Measurements from ENCODE around the gene FGFRL1.

The FGFRL1 gene

GRCh38 chr4:1009542-1010394 is 1.7 kb upstream of the FGFRL1 start:
- DNase-seq: peak; percentile 28 to 66

- peak; percentile 18 to 62 for DNase-seq
Observed at GRCh38 chr4:1010395-1011021, 918 bp upstream of the FGFRL1 start.

DNA sequence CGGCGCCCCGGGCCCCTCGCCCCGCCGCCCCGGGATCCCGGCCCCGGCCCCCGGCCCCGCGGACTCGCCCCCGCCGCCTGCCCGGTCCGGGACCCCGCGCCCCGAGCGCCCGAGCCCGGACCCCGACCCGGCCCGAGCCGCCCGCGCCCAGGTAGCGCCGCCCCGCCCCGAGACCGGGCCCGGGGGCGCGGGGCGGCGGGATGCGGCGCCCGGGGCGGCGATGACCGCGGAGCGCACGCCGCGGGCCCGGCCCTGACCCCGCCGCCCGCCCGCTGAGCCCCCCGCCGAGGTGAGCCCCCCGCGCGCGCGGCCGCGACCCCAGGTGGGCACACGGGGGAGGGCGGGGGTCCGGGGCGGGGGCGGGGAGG is 224 bp downstream of the FGFRL1 start:
- DNase-seq: no peak

- DNase-seq: no peak
Observed at GRCh38 chr4:1012034-1012739, 761 bp downstream of the FGFRL1 start.

DNA sequence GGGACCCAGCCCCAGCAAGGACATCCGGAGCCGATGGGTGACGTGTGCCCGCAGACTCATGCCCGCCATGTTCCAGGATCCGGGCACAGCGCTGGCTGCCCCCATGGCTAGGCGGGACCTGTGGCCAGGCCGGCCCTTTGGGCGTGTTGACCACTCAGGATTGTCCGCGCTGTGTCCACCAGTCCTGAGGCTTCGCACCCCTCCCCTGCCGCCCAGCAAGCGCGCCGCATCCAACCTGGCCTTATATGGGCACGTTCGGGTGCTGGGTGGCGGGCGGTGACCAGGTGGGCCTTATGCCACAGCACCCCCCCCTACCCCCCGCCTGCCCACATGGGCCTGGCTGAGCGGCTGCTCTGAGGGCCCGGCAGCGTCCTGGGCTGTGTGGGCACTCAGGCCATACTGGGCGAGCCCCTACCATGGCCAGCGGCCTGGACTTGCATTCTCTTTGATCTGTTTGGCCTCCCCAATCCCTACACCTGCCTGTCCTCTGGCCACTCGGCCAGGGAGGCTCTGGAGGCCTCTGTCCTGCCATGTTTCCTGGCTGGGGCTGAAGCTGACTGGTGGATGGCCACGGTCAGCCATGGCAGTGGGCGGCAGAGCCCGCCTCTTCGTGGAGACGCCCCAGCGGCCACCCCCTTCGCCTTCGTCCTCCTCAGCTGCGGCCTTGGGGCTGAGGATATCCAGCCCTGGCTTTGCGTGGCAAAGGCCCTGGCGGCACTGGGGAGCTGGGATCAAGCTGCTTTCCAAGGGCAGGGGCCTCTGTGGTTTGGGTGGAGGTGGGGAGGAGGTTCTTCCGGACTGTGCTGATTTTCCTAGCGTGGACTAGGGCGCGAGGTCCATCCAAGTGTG is 2.0 kb downstream of the FGFRL1 start:
- DNase-seq: no peak

DNA sequence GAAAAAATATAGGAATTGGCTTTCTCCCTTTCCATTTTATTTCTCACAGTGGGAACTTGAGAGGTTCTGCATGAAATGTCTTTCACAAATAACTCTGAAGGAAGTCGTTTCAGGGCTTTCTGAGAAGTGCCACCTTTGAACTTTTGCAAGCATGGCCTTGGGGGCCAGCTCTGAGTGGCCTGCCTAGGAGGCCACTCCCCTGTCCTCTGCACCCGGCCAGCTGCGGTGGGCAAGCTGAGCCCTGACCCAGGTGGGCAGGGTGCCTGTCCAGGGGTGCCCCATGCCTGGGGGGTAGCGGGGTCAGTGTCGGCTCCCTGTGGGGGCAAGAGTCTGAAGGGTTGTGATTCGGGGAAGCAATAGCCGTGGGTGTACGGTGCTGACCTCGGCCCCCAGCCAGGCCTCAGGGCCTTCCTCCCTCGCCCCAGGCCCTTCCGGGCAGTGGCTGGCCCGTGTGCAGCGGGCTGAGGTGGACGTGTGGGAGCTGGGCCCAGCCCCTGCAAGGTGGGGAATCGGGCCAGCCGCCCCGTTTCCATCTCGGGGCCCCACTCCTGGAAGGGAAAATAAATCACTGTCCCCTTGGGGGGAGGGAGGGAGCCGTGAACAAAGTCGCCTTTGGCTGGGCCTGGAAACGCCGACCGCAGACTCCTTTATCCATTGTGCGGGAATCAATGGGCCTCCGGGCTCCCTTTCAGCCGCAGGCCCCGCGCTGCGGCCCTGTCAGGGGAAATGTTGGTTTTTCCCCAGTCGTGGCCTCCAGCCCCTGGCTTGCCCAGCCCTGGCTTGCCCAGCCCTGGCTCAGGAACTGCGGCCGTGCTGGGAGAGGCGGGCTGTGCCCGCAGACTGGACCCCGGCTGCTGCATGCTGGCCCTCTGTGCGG is 3.1 kb downstream of the FGFRL1 start:
- no peak for DNase-seq

DNA sequence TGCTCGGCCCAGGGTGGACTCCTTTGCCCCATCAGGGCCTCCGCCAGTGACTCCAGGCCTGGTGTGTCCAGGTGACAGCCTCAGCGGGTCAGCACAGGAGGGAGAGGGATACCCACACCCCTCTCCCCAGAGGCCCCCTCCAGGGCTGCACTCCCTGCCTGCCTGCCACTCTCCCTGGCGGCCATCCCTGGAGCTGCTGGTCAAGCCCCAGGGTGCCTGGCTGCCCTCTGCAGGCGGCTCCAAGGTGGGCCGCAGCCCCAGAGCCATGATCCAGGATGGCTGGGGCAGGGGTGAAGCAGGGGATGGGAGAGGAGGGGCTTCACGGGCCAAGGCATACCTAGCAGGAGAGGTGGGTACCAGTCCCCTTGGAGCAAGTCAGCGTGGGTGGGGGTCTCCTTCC is 3.8 kb downstream of the FGFRL1 start:
- DNase-seq: no peak

GRCh38 chr4:1015746-1016145 is 4.3 kb downstream of the FGFRL1 start:
- no peak for DNase-seq

DNA sequence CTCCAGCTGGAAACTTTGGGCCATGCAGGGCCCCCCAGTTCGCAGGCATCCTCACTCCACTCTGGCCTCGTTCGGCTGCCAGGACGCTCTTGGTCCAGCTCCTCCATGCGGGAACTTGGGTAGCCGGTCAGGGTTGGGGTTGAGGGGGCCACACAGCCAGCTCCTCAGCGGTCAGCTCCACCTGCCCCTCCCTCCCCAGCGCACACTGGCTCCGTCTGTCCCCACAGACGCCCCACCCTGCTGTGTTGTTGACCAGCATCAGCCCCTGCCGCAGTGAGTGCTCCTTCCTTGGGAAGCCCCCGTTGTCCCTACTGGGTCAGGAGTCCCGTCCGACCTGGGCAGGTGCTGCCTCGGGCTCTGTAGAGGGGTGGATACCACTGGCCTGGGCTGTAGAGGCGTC is 5.8 kb downstream of the FGFRL1 start:
- DNase-seq: no peak

DNA sequence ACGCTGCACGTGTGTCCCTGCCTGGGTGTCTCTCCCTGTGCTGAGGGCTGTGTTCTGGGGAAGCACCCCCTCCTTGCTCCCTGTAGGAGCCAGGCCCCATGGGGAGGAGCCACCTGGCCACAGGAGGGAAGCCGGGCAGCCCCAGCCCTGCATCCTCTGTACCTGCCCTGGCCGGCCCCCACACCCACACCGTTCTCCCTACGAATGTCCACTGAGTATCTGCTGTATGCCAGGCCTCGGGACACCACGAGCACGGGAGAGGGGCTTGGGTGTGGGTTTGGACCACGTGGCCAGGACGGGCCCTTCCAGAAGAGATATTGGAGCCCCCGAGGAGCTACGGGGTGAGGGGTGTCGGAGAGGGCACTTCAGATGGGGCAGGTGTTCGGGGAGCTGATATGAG is 6.3 kb downstream of the FGFRL1 start:
- no peak for DNase-seq

GRCh38 chr4:1018147-1019020 is 7.0 kb downstream of the FGFRL1 start:
- no peak for DNase-seq

GRCh38 chr4:1019320-1019719 is 7.9 kb downstream of the FGFRL1 start:
- DNase-seq: no peak

DNA sequence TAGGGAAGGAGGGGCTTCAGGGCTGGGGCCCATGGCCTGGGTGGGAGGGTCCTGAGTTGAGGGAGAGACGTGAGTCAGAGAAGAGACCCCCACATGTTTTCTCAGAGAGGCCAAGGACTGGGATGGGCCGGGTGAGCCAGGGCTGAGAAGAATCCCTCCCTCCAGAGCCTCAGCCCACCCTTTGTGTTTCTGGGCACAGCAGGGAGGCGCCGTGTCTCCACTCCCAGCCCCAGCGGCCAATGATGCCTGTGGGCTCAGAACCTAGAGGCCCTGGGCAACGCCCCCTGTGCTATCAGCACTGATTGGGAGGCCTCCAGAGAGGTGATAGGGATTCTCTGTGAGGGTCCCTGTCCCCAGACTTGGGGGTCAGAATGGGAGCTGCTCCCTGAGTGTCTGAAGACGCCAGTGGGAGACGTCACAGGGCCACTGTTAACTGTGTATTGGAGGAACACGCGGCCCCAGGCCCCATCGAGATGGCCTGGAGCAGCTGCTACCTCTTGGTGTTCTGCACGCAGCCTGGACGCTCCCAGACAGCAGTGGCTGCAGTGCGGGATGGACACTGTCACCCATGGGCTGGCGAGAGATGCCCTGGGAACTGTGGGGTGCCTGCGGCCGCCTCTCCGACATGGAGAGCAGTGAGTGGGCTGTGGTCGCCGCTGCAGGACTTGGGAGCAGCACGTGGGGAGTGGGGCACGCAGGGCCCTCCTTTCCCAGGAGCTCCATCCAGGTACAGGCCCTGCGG is 8.5 kb downstream of the FGFRL1 start:
- DNase-seq: no peak

DNA sequence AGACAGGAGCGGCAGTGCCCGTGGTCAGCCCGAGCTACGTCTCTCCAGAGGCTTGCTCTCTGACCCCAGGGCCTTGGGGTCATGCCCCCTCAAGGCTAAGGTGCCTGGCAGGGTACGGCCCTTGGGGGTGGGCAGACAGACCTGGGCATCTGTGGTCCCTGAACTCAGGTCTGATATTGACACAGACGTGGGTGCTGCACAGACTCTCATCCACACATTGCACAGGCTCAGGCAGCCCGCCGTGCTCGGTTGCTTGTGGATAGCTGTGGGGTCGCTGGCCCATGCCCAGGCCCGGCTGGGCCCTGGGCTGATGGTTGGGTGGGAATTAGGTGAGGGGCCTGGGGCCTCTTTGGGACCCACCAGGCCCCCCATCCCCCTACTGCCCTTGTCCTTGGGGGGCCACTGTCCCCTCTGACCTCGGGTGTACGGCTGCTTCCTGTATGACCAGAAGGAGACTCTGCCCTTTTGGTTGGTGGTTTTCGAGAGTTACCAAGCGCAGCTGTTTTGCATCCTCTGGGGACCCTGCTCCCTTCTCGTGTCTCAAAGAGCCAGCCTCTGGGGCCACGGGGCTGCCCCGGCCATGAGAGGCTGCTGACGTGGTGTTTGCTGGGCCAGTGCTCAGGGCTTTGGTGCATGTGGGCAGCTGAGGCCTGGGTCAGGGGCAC is 10.1 kb downstream of the FGFRL1 start:
- DNase-seq: no peak

- no peak for DNase-seq
Observed at GRCh38 chr4:1022051-1022738, 10.8 kb downstream of the FGFRL1 start.

- no peak for DNase-seq
Observed at GRCh38 chr4:1022739-1023066, 11.3 kb downstream of the FGFRL1 start.

DNA sequence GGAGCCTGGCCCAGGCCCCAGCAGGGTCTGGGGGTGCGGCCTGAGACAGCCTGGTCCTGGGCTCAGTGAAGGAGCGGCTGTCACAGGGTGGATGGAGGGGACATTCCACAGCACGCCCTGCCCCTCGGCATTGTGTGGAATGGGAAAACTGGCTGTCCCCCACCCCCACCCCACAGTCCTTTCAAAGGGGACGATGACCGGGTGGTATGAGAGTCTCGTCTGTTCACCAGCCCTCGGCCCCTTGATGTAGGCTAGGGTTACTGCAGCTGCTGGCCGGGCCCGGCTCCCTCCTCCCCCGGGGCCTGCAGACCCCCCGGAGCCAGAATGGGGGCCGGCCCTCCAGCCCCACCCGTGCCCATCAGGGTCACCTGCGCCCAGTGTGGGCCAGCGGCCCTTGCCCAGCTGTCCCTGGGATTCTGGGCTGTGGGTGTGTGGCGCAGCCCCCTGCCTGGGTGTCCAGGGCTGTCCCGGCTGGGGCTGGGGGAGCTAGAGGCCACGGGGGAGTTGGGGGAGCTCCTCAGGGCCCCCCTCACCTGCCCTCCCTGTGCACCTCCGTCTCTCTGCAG is 11.7 kb downstream of the FGFRL1 start:
- no peak for DNase-seq

DNA sequence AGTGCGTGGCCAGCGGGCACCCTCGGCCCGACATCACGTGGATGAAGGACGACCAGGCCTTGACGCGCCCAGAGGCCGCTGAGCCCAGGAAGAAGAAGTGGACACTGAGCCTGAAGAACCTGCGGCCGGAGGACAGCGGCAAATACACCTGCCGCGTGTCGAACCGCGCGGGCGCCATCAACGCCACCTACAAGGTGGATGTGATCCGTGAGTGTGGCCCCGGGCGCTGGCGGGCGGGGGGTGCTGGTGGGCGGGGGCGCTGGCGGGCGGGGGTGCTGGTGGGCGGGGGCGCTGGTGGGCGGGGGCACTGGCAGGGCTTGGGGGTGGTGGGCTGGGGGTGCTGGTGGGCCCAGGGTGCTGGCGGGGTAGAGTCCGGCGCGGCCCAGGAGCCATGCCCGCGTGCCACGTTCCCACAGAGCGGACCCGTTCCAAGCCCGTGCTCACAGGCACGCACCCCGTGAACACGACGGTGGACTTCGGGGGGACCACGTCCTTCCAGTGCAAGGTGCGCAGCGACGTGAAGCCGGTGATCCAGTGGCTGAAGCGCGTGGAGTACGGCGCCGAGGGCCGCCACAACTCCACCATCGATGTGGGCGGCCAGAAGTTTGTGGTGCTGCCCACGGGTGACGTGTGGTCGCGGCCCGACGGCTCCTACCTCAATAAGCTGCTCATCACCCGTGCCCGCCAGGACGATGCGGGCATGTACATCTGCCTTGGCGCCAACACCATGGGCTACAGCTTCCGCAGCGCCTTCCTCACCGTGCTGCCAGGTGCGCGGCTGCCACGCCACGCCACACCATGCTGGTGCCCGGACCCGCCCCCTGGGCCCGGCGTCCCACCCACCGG is 12.7 kb downstream of the FGFRL1 start:
- no peak for DNase-seq
